Smooth muscle cell (in vitro differentiated cells): Measurements from ENCODE around the gene MYLIP. TPM values are rescaled to one million over a fixed set of nuclear protein-coding genes. Genes with fewer than 3 reads are reported as not detected.

Experiments used
- DNase-seq: peaks from one replicate; lab custom pipeline; 2025; ENCODE audit not compliant: unreplicated experiment; lab: John Stamatoyannopoulos, UW
- H2AFZ ChIP-seq: fragments of 200-600 bp; sonication (generic); 2 replicates; pipeline ENCODE4 v1.6.0; 2016; ENCODE audit warnings: antibody characterized with exemption, low read depth, mild to moderate bottlenecking
- H3F3A ChIP-seq: fragments of 200-600 bp; sonication (generic); 2 replicates; pipeline ENCODE4 v1.6.0; 2017; ENCODE audit warnings: antibody characterized with exemption, low read depth
- H3K27ac ChIP-seq: fragments of 200-600 bp; sonication (generic); 2 replicates; pipeline ENCODE4 v1.5.1; 2016; ENCODE audit warnings: low read depth, mild to moderate bottlenecking
- H3K27me3 ChIP-seq: fragments of 200-600 bp; sonication (generic); 2 replicates; pipeline ENCODE4 v1.6.1; 2016; ENCODE audit warnings: low read depth, mild to moderate bottlenecking
- H3K36me3 ChIP-seq: fragments of 200-600 bp; sonication (generic); 2 replicates; pipeline ENCODE4 v1.5.1; 2016; ENCODE audit warnings: low read depth
- H3K4me1 ChIP-seq: fragments of 200-600 bp; sonication (generic); 2 replicates; pipeline ENCODE4 v1.5.1; 2016; ENCODE audit warnings: low read depth
- H3K4me2 ChIP-seq: fragments of 200-600 bp; sonication (generic); 2 replicates; pipeline ENCODE4 v1.6.0; 2016; ENCODE audit warnings: mild to moderate bottlenecking
- H3K4me3 ChIP-seq: fragments of 200-600 bp; sonication (generic); 2 replicates; pipeline ENCODE4 v1.5.1; 2016; ENCODE audit warnings: mild to moderate bottlenecking
- H3K79me2 ChIP-seq: fragments of 200-600 bp; sonication (generic); 2 replicates; pipeline ENCODE4 v1.6.0; 2016; ENCODE audit warnings: low read depth, mild to moderate bottlenecking
- H3K9ac ChIP-seq: fragments of 200-600 bp; sonication (generic); 2 replicates; pipeline ENCODE4 v1.6.0; 2016; ENCODE audit warnings: low read depth
- H3K9me3 ChIP-seq: fragments of 200-600 bp; sonication (generic); replicated peaks from 2 replicates; pipeline ENCODE4 v1.5.1; 2016; ENCODE audit warnings: low read depth
- H4K20me1 ChIP-seq: fragments of 200-600 bp; sonication (generic); 2 replicates; pipeline ENCODE4 v1.6.0; 2016; ENCODE audit warnings: low read depth
- CTCF ChIP-seq: fragments of 200-600 bp; sonication (generic); IDR thresholded peaks from 2 replicates; pipeline ENCODE4 v1.5.1; 2017; ENCODE audit warnings: borderline replicate concordance, mild to moderate bottlenecking, antibody characterized with exemption; ENCODE audit not compliant: insufficient read depth, poor library complexity, severe bottlenecking
- WGBS: methylation state at CpG from one replicate; pipeline ENCODE4 v1.1.7; 2016; ENCODE audit warnings: low lambda C conversion rate; 5-methylcytosine and 5-hydroxymethylcytosine counted together
- polyA plus RNA-seq: library from polyadenylated mRNA; unstranded; fragments of >200 nt; fragmentation: Nextera tagmentation; extraction: Ambion mirVana; gene quantifications from 2 replicates; pipeline ENCODE4 v1.2.1, GENCODE V29; 2016
- total RNA-seq: library from RNA; depleted of rRNA; stranded (reverse); fragments of >200 nt; gene quantifications from 2 replicates; pipeline ENCODE4 v1.2.3, GENCODE V29; 2014

Gene MYLIP
- total and polyA plus RNA-seq, 2 experiments from 2014 or later, result 25.0 to 29.9 TPM

DNA sequence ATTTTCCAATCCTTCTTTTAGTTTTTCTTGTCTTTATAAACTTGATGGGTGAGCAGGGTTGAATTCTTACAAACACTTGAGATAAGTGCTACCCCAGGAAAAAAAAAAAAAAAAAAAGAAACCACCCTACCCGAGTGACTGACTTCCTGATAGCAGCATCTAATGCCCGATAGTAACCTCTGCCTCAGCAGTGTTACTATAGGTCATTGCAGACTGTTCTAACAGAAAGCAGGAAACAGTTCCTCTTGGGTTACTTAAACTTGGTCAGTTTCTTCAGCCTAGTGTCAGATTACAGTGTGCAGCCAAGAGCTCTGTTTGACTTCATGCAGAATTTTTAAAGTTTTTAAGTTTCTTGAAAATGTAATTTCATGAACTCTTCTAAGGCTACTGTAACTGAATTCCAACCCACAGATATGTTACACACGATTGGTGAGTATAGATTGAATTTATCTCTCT is 2.1 kb downstream of the MYLIP start:
- H3K4me3 ChIP-seq, result peak overlapping the region; percentile 86
- WGBS, result 0% methylated on average over 3 of the region's 3 CpGs
- no peak for DNase-seq
- H3K27me3 ChIP-seq, result no peaks in the 10 kb centered on the region
- H3K9me3 ChIP-seq, result no peaks in the 10 kb centered on the region
- H2AFZ ChIP-seq, result no peak overlapping the region
- H3K36me3 ChIP-seq, result no peaks in the 10 kb centered on the region
- peaks cover 67% of the 10 kb centered on the region for H3K79me2 ChIP-seq
- peak overlapping the region; percentile 81 for H3K27ac ChIP-seq
- peak overlapping the region; percentile 92 for H3K4me2 ChIP-seq
- peaks cover 42% of the 10 kb centered on the region for H3K4me1 ChIP-seq
- H3K9ac ChIP-seq, result peak overlapping the region; percentile 86
- no peak for TF ChIP-seq CTCF
- H3F3A ChIP-seq, result peaks cover 2% of the 10 kb centered on the region
- peaks cover 62% of the 10 kb centered on the region for H4K20me1 ChIP-seq

DNA sequence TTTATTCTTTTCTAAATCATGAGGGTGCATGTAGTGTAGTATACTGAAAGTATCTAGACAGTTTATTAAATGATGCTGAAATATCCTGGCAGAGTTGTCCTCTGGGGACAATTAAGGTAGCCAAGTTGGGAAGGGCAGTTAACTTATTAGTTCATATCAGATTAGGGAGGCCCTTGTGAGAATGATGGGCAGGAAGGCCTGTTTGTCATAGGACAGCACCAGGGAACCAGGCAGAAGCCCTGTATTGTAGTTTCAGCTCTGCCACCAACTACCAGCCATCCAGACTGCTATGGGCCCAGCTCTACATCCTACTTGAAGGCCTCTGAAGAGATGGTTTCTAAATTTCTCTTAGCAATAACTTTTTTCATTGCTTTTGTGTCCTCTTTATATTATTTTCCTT is 4.0 kb downstream of the MYLIP start:
- TF ChIP-seq CTCF, result no peak
- peaks cover 50% of the 10 kb centered on the region for H3K4me1 ChIP-seq
- no peak overlapping the region for H3K9ac ChIP-seq
- no peak overlapping the region for H2AFZ ChIP-seq
- peak overlapping the region; percentile 86 for H3K4me3 ChIP-seq
- DNase-seq, result no peak
- peak overlapping the region; percentile 92 for H3K4me2 ChIP-seq
- no peaks in the 10 kb centered on the region for H3K9me3 ChIP-seq
- H3K79me2 ChIP-seq, result peaks cover 84% of the 10 kb centered on the region
- peak overlapping the region; percentile 81 for H3K27ac ChIP-seq
- H3K27me3 ChIP-seq, result no peaks in the 10 kb centered on the region
- peaks cover 4% of the 10 kb centered on the region for H3F3A ChIP-seq
- no peaks in the 10 kb centered on the region for H3K36me3 ChIP-seq
- peaks cover 81% of the 10 kb centered on the region for H4K20me1 ChIP-seq

GRCh38 chr6:16134430-16134829 is 5.5 kb downstream of the MYLIP start:
- H3K4me2 ChIP-seq, result peak overlapping the region; percentile 92
- no peaks in the 10 kb centered on the region for H3K9me3 ChIP-seq
- H3K9ac ChIP-seq, result no peak overlapping the region
- peak overlapping the region; percentile 1 for H3K4me3 ChIP-seq
- peaks cover 93% of the 10 kb centered on the region for H3K79me2 ChIP-seq
- H4K20me1 ChIP-seq, result peaks cover 95% of the 10 kb centered on the region
- H3K27ac ChIP-seq, result peak overlapping the region; percentile 60
- TF ChIP-seq CTCF, result no peak
- no peak overlapping the region for H2AFZ ChIP-seq
- H3F3A ChIP-seq, result peaks cover 4% of the 10 kb centered on the region
- peaks cover 51% of the 10 kb centered on the region for H3K4me1 ChIP-seq
- no peaks in the 10 kb centered on the region for H3K36me3 ChIP-seq
- WGBS, result 11% methylated on average over 1 of the region's 1 CpG
- no peaks in the 10 kb centered on the region for H3K27me3 ChIP-seq
- no peak for DNase-seq

DNA sequence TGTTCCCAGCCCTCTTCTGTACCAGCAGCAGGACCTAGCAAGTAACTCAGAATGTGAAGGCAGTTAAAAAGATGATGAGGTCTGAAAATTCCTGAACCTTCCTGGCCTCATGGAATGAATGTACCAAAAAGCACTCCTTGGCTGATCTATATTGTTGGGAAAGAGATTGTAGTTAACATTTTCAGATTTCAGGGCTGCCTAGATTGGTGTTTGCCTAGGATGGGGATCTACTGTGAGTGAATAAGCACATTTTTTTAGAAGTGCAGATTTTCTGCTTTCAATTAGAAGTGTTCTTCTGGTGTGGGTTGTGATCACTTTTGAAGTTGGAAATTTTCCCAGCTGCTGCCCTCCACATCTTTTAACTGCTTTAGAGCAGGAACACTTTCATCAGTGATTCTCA is 6.2 kb downstream of the MYLIP start:
- Histone ChIP-seq H3K36me3 (no peaks in the 10 kb centered on the region), H3K27ac (peak overlapping the region; percentile 60), H2AFZ (no peak overlapping the region), H3K9me3 (no peaks in the 10 kb centered on the region), H3K9ac (no peak overlapping the region), H3K4me3 (peak overlapping the region; percentile 1), H3K27me3 (no peaks in the 10 kb centered on the region), H3K4me2 (peak overlapping the region; percentile 92), H3K4me1 (peaks cover 57% of the 10 kb centered on the region), H4K20me1 (peaks cover 95% of the 10 kb centered on the region), H3F3A (peaks cover 4% of the 10 kb centered on the region), H3K79me2 (peaks cover 95% of the 10 kb centered on the region)
- no peak for DNase-seq
- TF ChIP-seq CTCF, result no peak
